ENCODE measurements around the gene KIRREL3. TPM values are rescaled to one million over a fixed set of nuclear protein-coding genes. Genes with fewer than 3 reads are reported as not detected.

The KIRREL3 gene
- total and polyA plus RNA-seq, 2 of the 8 experiments (the other 6 are each of a cell fraction or from before 2014, with no cell fraction given) = 0.29 to 0.32 TPM

GRCh38 chr11:126467471-126467870 is 533.1 kb downstream of the KIRREL3 start (continued):
- no peak for TF ChIP-seq CHD7 (IDR thresholded peaks at IDR 0.05; ENCODE audit: insufficient replicate concordance, low read length)
- TF ChIP-seq POLR2AphosphoS5 (IDR thresholded peaks at IDR 0.05; ENCODE audit: low read depth, low read length) = no peak
- TF ChIP-seq SAP30 (IDR thresholded peaks at IDR 0.05; ENCODE audit: insufficient read depth, insufficient replicate concordance, low read length) = no peak
- no peak for TF ChIP-seq EP300 (IDR thresholded peaks at IDR 0.05; ENCODE audit: borderline replicate concordance in 1 of 2, low read depth in 2 of 2, low read length in 2 of 2)
- TF ChIP-seq SP2 (IDR thresholded peaks at IDR 0.05; ENCODE audit: low read length) = no peak
- TF ChIP-seq HDAC6 (IDR thresholded peaks at IDR 0.05; ENCODE audit: low read depth, low read length) = no peak
- TF ChIP-seq FOSL1 (IDR thresholded peaks at IDR 0.05; ENCODE audit: insufficient read depth, low read depth, low read length) = no peak
- no peak for TF ChIP-seq EGR1 (IDR thresholded peaks at IDR 0.05; ENCODE audit: borderline replicate concordance, low read depth, low read length)

All from H1 (cell line).